Left lobe of liver (tissue), 2 donors: ENCODE results near the gene MAGEC1. TPM values are rescaled to one million over a fixed set of nuclear protein-coding genes. Genes with fewer than 3 reads are reported as not detected.
"Not testable (repeated sequence)": the region's sequence is repeated elsewhere in the genome, so short reads cannot be mapped to it uniquely, and the experiment has no call there.

Source experiments
- ATAC-seq: fragments of 200-7000 bp; cut with Tn5 transposase; one replicate; pipeline ENCODE4 v1.9.1; 2020; ENCODE audit warnings: mild to moderate bottlenecking, moderate library complexity
- DNase-seq: peaks from one replicate; pipeline ENCODE4 v3.0.0-alpha.2; 2020; ENCODE audit warnings: low spot score
- total RNA-seq: library from RNA; stranded (reverse); gene quantifications from one replicate; pipeline ENCODE4 v1.2.1, GENCODE V29; 2021
- donor health status: DM: no; HTN: no; CAD: no; lungs with moderate emphysema.
- donor health status: DM: no; HTN: yes; CAD: no.

Gene MAGEC1
- total RNA-seq = not detected

GRCh38 chrX:141903400-141904155 lies at the start of gene MAGEC1:
Gene MAGEC1 (plus strand): TSS chrX:141903894. CDS start chrX:141905073, 1,179 bp downstream.
- no peak for DNase-seq
- no peak for ATAC-seq

DNA sequence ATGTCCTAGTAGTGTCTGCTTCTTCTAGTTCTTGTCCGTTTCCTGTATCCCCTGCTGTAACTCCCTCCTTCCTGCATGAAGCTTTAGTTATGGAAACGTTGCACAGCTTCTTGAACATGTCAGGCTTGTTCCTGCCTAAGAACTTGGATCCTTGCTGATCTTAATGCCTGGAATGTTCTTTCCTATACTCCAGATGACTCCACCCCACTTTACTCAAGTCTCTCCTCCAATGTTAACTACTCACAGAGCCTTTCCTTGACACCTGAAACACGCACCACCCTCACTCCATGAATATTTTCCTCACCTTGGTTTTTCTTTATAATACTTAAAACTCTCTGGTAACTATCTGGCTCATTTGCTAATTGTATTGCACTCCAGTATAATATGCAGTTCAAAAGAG lies 46.2 kb upstream of the MAGEC1 start:
- no peak for ATAC-seq

DNA sequence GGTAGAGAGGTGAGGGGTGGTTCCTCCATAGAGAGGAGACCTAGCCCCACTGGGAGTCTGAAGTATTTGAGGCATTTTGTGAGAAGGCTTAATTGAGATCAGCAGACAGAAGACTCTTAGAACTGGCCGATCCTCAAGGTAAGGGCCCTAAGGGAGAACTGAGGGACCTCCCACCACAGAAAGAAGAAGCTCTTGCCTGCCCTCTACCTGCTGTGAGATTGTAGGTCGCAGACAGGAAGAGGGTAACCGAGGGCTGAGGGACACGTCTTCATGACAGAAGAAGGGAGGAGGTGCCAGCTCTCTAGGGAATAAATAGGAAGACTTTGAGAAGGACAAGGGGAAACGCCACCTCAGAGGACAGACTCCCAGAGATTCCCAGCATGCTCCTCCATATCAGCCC lies 24.1 kb upstream of the MAGEC1 start:
- ATAC-seq = no peak
- no peak for DNase-seq

More for the DNA sequence above, 46.2 kb upstream of the MAGEC1 start:
- no peak for DNase-seq

DNA sequence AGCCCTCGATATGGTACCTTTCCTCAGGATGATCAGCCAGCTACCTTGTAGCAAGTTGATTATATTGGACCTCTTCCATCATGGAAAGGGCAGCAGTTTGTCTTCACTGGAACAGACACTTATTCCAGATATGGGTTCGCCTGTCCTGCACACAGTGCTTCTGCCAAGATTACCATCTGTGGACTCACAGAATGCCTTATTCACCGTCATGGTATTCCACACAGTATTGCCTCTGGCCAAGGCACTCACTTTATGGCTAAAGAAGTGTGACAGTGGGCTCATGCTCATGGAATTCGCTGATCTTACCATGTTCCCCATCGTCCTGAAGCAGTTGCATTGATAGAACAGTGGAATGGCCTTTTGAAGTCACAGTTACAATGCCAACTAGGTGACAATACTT lies 14.9 kb upstream of the MAGEC1 start:
- not testable (repeated sequence) for ATAC-seq, DNase-seq

DNA sequence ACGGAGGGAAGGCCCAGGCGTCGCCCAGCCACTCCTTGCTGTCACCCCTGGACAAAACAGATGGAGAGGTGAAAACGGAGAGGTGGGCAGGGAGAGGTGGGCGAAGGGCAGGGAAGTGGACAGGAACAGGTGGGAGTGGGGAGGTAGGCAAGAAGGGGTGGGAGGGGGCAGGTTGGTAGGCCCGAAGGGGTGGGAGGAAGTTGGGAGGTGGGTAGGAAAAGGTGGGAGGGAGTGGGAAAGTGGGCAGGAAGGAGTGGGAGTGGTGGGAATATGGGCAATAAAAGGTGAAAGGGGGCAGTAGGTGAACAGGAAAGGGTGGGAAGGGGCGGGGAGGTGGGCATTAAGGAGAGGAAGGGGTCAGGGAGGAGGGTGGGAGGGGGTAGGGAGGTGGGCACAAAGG lies 9.0 kb upstream of the MAGEC1 start:
- DNase-seq (no peak), ATAC-seq (no peak)

DNA sequence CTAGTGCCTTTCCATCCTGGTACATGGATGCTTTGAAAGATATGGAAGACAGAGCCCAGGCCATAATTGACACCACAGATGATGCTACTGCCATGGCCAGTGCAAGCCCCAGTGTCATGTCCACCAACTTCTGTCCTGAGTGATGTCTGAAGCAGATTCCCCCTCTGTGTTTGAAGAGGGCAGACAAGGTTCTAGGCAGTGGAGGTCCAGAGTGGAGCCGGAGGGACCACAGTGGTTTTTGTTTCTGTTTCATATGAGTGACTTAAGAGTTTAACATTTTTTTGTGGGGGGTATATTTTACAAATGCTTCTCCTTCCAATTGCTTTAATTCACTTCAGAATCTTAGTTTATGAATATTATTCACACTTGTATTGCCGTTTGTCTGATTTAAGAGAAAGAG lies 6.0 kb upstream of the MAGEC1 start:
- DNase-seq (no peak), ATAC-seq (no peak)

DNA sequence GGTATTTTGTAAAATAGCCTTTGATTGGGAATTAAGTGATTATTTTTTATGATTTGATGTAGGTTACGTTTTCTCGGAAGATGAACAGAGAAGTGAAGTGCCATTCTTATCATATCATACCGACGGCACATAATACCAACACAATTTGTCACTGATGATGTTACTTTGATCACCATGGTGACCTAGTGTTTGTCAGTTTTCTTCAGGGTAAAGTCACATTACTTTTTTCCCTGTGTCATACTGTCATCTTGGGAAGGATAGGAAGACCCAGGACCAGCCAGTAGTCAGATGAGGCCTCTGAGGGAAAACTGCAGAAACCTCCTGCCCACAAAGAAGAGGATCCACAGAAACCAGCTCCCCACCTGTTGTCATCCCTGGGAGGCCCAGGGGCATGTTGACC lies 1.3 kb upstream of the MAGEC1 start:
- no peak for ATAC-seq
- DNase-seq = no peak

DNA sequence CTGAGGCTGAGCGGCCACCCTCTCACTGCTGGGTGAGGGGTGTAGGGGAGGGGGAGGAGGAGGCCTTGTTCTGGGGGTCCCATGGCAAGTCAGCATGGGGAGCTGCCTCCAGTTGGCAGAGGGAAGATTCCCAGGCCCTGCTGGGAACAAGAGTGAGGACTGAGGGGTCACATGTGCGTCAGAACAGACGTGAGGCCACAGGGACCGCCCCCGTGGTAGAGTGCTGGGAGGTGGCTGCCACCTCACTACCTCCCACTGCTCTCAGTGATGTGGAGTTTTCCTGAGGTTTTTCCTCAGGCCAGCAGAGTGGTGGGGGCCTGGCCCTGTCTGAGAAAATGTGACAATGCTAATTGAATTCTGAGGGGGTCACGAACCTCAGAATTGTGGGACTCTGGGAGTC lies 568 bp downstream of the MAGEC1 start:
- ATAC-seq (no peak), DNase-seq (no peak)

DNA sequence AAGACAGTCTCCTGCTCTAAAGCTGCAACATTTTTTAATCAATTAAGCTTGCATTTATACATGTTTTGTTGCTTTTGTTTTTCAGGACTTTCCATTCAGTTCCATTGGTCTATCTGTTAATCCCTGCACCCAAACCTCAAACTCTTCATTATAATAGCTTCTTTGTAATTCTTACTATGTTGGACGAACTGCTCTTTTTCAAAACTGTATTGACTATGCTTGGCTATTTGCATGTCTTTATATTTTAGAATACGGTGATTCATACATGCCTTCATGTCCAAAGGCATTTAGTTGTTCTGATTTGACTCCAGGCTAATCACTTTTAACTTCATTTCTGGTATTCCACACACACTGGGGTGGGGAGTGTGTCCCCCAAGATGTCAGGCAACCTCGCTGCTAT lies 14.1 kb downstream of the MAGEC1 start:
- ATAC-seq = no peak

GRCh38 chrX:141924293-141924692 lies 20.6 kb downstream of the MAGEC1 start:
- DNase-seq (no peak), ATAC-seq (no peak)

More for the DNA sequence above, 14.1 kb downstream of the MAGEC1 start:
- no peak for DNase-seq

- ATAC-seq (no peak), DNase-seq (no peak)
These were observed 24.7 kb downstream of the MAGEC1 start for GRCh38 chrX:141928432-141928831.

DNA sequence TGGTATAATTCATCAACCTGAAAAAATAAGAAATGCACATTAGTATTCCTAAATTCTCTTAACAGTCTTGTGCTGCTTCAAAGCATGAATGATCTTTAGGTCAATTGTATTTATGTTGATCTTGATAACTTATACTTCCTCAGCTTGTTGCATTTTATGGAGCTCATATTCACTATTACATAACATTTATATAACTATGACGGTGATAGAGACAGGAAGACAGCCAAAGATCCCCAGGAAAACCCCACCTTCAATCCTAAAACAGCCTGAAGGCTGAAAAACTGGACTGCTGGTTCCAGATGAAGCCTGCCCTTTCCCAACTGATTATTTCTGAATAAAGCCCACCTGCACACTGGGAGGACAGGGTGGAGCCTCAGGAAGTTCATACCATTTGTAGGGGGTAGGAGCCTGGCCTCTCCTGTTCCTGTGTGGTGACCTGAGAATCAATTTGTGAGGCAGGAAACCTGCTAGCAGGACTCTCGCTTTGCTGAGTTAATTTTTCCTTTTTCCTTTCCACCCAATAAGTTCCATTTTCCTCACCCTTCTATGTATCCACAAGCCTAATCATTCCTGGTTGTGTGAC lies 30.5 kb downstream of the MAGEC1 start:
- DNase-seq (no peak), ATAC-seq (no peak)

DNA sequence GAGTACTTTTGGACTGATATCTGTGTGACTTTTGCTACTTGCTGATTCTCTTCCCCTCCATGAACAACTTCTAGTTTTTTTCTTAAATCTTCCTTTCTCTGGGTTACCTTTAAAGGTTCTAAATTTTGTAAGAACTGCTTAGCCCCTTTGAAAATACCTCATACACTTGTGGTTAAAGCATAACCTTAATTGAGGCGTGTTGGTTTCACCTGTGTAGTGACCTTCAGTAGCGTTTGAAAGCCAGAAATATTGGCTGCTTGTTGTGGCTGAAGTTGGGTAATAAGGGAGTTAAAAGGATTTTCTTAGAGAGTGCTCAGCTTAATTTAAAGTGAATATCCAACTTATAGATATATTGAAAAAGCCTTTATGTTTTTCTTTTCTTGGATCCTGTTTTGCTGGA lies 32.0 kb downstream of the MAGEC1 start:
- DNase-seq (no peak), ATAC-seq (no peak)

- ATAC-seq (no peak), DNase-seq (no peak)
These were observed 32.4 kb downstream of the MAGEC1 start for GRCh38 chrX:141936080-141936479.

DNA sequence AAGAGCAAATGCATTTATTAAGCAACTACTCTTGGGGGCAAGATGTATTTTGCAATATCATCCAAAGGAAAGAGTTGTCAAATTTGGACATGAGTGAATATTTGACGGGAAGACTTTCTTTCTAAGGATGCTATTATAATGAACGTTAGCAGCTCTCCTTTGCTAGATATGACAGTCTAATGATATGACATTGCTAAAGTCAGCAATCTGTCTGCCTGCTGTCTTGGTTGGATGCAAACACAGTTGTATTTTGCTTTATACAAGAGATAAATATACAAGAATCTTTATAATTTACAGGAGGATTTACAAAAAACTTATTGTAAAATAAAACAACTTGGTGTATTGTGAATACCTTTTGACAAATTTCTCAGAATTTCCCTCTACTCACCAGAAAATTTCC lies 37.5 kb downstream of the MAGEC1 start:
- DNase-seq = no peak
- ATAC-seq = no peak

GRCh38 chrX:141945426-141945825 lies 41.7 kb downstream of the MAGEC1 start:
- DNase-seq = no peak
- no peak for ATAC-seq

GRCh38 chrX:141947350-141947749 lies 43.7 kb downstream of the MAGEC1 start:
- DNase-seq = no peak
- ATAC-seq = no peak

DNA sequence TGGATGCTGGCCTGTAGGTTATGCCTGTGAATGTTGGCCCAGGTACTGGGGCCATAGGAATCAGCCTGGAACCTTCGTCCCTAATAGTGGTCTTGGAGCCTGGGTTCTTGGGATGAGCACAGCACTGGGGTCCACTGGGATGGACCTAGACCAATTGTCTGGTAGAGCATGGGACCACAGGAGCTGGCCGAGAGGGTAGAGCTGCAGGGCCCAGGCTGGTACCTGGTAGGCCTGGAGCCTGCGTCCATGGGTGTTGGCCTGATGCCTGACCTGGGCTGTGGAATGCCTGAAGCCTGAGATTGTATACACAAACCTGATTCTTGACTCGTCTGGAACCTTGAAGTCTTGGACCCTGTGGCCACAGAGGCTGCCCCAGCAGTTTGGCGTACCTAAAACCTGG lies 48.9 kb downstream of the MAGEC1 start:
- no peak for ATAC-seq

GRCh38 chrX:141958675-141959074 lies 55.0 kb downstream of the MAGEC1 start:
- no peak for ATAC-seq

More for the DNA sequence above, 48.9 kb downstream of the MAGEC1 start:
- no peak for DNase-seq

More at GRCh38 chrX:141958675-141959074, 55.0 kb downstream of the MAGEC1 start:
- no peak for DNase-seq
